NCI-H2196 (cell line): ENCODE data around the gene CD4.
A peak's percentile ranks its signal among the peaks of the same experiment; 100 is the strongest.
"Not testable (repeated sequence)": the region's sequence is repeated elsewhere in the genome, so short reads cannot be mapped to it uniquely, and the experiment has no call there.

Source experiments
- DNase-seq: peaks from one replicate; lab custom pipeline; 2025; ENCODE audit not compliant: unreplicated experiment; lab: John Stamatoyannopoulos, UW

The CD4 gene

GRCh38 chr12:6843118-6843902, 54.0 kb downstream of the CD4 start:
- no peak for DNase-seq

- DNase-seq = no peak
Observed at GRCh38 chr12:6845395-6845794, 56.1 kb downstream of the CD4 start.

- no peak for DNase-seq
Observed at GRCh38 chr12:6846316-6846869, 57.1 kb downstream of the CD4 start.

GRCh38 chr12:6847676-6848075, 58.3 kb downstream of the CD4 start:
- DNase-seq = no peak

- no peak for DNase-seq
Observed at GRCh38 chr12:6849427-6849826, 60.1 kb downstream of the CD4 start.

- DNase-seq = no peak
Observed at GRCh38 chr12:6849976-6850560, 60.7 kb downstream of the CD4 start.

- no peak for DNase-seq
Observed at GRCh38 chr12:6850796-6851152, 61.4 kb downstream of the CD4 start.

GRCh38 chr12:6851153-6851920, 62.0 kb downstream of the CD4 start, which contains the start of gene CDCA3:
Gene CDCA3 (minus strand): TSS chr12:6851286. CDS start chr12:6850952, 334 bp downstream.
- peak; percentile 88 for DNase-seq

GRCh38 chr12:6851921-6852650, 62.8 kb downstream of the CD4 start, which contains the start of gene USP5:
Gene USP5 (plus strand): TSS chr12:6852150. CDS start chr12:6852180, 30 bp downstream.
- peak; percentile 93 for DNase-seq

- DNase-seq = peak; percentile 13
Observed at GRCh38 chr12:6852651-6853354, 63.5 kb downstream of the CD4 start.

GRCh38 chr12:6853626-6854025, 64.3 kb downstream of the CD4 start:
- no peak for DNase-seq

GRCh38 chr12:6854036-6854435, 64.7 kb downstream of the CD4 start:
- DNase-seq = no peak

GRCh38 chr12:6855322-6855721, 66.0 kb downstream of the CD4 start:
- DNase-seq = no peak

GRCh38 chr12:6858799-6859198, 69.5 kb downstream of the CD4 start:
- DNase-seq = no peak

GRCh38 chr12:6860116-6860515, 70.8 kb downstream of the CD4 start:
- no peak for DNase-seq

- no peak for DNase-seq
Observed at GRCh38 chr12:6860942-6861341, 71.6 kb downstream of the CD4 start.

- no peak for DNase-seq
Observed at GRCh38 chr12:6861391-6861790, 72.1 kb downstream of the CD4 start.

GRCh38 chr12:6863033-6863432, 73.7 kb downstream of the CD4 start:
- no peak for DNase-seq

- DNase-seq = no peak
Observed at GRCh38 chr12:6863586-6864321, 74.4 kb downstream of the CD4 start.

- not testable (repeated sequence) for DNase-seq
Observed at GRCh38 chr12:6865307-6865706, 76.0 kb downstream of the CD4 start.
